UCSD-AML1 (cell line): ENCODE measurements around the gene RABL6.
"Not testable (repeated sequence)": the region's sequence is repeated elsewhere in the genome, so short reads cannot be mapped to it uniquely, and the experiment has no call there.

Experiments used
- DNase-seq: peaks from one replicate; lab custom pipeline; 2025; ENCODE audit not compliant: unreplicated experiment; lab: John Stamatoyannopoulos, UW

The RABL6 gene

DNA sequence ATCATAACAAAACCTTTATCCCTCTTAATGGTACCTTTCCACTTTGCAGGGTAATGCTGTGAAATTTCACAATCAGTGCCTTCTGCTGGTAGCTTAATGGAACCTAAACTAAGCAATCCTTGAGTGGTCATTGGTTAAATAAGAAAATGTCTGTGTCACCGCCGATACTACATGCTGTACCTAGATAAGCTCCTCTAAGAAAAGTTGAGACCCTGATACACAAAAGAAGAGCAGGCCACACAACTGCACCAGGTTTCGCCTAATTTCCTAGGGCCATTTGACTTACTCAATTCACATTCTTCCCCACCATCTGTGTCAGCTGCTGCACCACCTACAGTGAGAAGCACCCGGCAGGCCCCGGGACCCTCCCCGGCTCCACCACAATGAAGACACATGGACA is 67.4 kb downstream of the RABL6 start:
- no peak for DNase-seq

DNA sequence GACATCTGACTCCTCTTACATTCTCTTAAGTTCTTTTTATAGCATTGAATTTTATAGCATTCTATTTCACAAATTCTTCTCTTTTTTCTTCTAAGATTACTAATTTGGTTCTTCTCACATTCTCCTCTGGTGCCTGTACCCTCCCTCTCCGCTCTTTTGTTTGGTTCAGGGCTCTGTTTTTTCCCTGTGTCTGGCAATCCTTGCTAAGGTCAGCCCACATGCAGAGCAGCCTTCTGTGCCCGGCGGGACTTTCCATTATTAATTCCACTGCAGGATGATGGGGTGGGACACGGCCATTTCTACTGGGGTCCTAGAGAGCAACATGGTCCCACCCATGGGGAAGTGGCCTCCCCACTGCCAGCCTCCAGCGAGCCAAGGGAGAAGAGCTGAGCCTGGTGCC is 68.7 kb downstream of the RABL6 start:
- DNase-seq = no peak

DNA sequence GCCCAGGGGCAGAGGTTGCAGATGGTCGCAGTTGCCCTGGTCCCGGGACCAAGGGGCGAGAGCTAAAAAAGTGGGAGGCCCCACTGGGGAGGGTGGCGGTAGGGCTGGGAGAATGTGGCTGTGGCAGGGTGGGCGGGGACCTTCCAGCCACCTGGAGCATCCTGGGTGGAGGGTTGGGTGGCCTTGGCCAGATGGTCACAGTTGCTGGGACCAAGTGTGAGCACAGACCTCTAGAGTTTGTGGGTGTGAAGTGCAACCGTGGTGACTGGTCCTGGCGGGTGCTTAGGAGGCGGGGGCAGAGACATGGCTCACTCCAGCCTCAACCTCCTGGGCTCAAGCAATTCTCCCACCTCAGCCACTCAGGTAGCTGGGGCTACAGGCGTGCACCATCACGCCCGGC is 72.9 kb downstream of the RABL6 start:
- DNase-seq = no peak

DNA sequence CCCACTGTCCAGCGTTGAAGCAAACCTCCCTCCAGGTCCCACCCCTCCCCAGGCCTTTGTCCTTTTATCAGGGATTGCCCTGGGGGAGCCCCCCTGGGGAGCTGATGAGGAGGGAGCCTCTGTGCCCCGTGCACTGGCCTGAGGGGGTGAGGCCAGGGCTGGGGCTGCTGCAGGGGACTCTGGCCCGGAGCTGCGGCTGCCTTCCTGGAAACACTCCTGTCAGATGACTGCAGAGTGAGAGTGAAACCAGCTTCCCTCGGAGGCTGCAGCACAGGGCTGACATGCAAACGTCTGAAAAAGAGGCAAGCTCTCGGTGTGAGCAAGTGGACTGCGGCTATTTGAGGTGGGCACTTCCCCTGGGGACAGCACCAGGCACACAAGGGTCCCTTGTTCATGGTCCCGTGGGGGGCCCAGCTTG is 74.0 kb downstream of the RABL6 start:
- DNase-seq = peak; percentile 49

DNA sequence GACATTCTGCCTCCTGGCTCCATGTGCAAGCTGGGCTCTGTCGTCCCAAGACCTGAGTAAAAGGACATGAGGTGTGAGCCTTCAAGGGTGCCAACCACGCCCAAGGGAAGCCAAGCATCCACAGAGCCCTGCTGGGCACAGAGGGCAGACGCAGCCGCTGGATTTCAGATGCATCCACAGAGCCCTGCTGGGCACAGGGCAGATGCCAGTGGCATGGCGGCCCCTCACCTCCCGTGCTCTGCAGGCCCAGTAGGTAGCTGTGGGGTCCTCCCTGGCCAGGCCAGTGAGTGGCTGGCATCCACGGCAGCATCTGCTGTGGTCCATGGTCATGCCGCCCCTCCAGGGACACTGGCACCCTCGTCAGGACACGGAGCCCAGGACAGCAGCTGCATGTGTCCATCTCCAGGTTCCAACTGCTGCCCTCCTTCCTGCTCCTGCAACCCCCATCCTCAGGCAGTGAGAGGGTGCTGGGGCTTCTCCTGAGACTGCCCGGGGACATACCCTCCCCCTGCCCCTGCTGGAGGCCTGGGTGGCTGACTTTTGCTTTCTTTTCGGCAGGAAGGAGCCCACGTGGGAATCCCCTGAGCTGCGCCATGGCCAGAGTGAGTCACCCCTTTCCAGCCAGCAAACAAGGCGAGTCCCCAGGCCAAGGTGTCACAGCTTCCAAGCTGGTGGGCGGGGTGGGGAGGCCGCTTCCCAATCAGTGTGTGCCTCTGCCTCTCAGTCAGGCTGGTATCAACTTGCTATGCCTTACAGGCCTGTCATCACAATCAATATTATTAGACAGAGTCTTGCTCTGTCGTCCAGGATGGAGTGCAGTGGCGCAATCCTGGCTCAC is 74.6 kb downstream of the RABL6 start:
- DNase-seq = peak; percentile 68

DNA sequence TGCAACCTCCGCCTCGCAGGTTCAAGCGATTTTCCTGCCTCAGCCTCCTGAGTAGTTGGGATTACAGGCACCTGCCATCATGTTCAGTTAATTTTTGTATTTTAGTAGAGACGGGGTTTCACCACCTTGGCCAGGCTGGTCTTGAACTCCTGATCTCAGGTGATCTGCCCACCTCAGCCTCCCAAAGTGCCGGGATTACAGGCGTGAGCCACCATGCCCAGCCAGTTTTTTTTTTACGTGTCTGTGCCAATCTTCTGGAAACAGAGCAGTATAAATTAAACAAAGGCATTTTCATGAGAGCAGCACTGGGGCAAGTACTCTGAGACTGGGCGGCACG is 75.2 kb downstream of the RABL6 start:
- not testable (repeated sequence) for DNase-seq

DNA sequence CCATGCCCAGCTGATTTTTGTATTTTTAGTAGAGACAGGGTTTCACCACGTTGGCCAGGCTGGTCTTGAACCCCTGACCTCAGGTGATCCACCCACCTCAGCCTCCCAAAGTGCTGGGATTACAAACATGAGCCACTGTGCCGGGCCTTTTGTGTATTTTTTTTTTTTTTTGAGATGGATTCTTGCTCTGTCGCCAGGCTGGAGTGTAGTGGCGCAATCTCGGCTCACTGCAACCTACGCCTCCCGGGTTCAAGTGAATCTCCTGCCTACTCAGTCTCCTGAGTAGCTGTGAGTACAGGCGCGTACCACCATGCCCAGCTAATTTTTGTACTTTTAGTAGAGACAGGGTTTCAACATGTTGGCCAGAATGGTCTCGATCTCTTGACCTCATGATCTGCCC is 75.9 kb downstream of the RABL6 start:
- not testable (repeated sequence) for DNase-seq

DNA sequence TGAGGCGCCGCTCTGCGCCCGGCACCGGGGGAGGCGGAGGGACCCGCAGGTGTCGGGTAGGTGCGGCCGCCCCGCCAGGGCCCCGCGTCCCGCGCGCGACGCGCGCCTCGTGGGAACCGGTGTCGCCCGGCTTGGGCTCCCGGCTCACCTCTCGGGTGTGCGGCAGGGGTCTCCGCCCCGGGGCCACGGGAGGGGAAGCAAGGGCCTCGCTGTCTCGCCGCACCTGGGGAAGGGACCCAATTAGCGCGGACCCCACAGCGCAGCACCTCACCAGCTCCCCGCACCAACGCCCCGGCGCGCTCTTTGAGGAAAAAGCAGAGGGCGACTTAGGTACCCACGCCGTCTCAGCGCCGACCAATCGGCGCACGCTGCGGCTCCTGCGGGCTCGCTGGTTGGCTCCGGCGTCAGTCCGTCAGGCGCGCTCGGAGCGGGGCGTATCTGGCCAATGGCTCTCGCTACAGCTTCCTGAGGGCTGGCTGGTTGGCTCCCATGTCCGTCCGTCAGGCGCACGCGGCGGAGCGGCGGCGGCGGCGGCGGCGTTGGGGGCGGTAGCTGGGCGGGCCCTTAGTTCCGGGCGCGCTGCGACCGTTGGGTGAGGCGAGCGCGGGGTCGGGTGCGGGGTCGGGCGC is 78.3 kb downstream of the RABL6 start, which contains the start of gene TRAF2:
TRAF2 (plus strand) TSS at position 567 of the 629 bp plus-strand sequence. CDS start 12,225 bp downstream, outside the sequence.
- peak; percentile 99 for DNase-seq

DNA sequence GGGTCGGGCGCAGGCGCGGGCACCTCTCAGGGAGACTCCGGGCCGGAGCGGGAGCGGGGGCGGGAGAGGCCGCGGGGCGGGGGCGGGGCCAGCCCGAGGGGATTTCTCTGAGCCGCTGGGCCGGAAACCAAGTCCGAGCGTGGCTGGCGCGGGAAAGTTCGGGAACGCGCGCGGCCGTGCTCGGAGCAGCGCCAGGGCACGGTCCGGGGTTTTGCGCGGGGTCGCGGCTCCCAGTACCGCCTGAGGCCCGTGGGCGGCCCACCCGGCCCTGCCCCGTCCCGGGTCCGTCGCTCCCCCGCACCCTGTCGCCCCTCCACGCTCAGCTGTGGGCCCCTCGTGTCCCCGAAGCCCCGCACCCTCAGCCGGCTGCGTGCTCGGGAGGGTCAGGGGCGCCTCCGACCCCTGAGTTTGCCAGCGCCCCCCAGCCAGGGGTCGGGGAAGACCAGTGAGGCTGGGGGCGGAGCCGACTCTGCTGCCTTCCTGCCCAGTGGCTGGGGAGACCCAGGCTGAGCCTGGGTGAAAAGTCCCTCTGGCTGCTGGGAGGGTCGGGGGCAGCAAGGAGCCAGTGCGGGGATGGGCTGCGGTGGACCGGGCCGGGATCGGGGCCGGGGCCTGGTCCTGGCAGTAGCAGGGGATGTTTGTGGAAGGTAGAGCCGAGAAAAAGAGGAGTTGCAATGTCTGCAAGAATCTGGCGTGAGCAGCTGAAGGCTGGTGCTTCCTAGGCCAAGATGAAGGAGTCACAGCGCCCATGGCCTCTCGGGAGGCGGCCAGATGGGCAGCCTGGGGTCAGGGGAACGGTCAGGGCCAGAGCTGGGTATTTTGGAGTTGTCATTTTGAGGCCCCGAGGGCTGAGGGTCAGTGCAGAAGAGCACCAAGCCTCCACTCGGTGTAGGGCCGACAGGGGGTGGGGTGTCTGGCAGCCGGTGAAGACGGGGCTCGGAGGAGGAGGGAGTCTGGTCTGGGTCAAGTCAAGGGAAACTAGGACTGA is 79.2 kb downstream of the RABL6 start:
- peak; percentile 43 for DNase-seq

DNA sequence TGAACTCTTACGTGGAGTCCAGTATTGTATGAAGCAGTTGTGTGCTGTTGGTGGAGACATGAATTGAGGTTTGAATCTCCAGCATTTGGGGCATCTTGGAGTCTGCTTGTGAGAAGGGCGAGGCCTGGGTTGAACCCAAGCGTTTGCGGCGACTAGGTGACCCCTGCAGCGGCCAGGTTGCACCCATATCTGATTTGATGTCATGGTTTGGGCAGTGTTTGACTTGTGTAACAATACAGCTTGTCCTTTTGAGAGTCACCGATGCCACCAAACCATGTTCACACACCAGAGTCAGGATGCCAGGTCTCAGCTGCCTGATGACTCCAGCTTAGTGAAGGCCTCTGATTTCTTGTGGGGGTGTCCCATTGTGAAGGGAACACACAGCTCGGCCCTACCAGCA is 80.7 kb downstream of the RABL6 start:
- DNase-seq = no peak

DNA sequence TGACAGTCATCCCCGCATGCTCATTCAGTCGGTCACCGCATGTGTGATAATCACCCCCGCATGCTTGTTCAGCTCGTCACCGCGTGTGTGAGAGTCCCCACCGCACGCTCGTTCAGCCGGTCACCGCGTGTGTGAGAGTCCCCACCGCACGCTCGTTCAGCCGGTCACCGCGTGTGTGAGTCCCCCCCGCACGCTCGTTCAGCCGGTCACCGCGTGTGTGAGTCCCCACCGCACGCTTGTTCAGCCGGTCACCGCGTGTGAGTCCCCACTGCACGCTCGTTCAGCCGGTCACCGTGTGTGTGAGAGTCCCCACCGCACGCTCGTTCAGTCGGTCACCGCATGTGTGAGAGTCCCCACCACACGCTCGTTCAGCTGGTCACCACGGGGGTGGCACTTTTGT is 82.1 kb downstream of the RABL6 start:
- DNase-seq = no peak

DNA sequence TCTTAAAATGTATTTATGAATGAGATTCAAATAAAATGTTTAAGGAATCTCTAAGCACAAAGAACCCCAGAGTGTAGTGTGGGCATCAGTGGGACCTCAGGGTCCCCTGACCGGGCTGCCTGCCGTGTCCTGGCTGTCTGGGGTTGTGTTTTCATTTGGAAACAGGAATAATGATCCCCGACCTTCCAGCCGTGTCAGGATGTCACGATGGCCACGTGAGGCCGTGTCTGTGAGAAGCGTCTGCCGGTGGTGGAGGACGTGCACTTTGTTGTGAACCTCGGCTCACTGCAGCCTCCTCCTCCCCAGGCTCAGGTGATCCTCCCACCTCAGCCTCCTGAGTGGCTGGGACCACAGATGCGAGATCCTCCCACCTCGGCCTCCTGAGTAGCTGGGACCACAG is 82.9 kb downstream of the RABL6 start:
- no peak for DNase-seq
